IMR-90 (cell line): ENCODE data around the gene RIT1.

ENCODE experiments used
- CEBPB ChIP-seq: IDR thresholded peaks from 2 replicates; pipeline ENCODE4 v1.6.1; 2012; ENCODE audit warnings: low read depth, low read length, improper control_type of control experiment
- FOS ChIP-seq: fragments of 150-350 bp; IDR thresholded peaks from 2 replicates; pipeline ENCODE4 v1.6.1; 2016; ENCODE audit warnings: low read depth, low read length
- MAFK ChIP-seq: IDR thresholded peaks from 2 replicates; pipeline ENCODE4 v1.6.1; 2012; ENCODE audit warnings: low read depth, low read length, improper control_type of control experiment
- MXI1 ChIP-seq: IDR thresholded peaks from 2 replicates; pipeline ENCODE4 v1.6.1; 2012; ENCODE audit warnings: low read depth, mild to moderate bottlenecking, low read length, moderate library complexity, borderline replicate concordance
- NFE2L2 ChIP-seq: fragments of 150-350 bp; IDR thresholded peaks from 2 replicates; pipeline ENCODE4 v1.6.1; 2016; ENCODE audit warnings: low read depth, mild to moderate bottlenecking, low read length
- POLR2A ChIP-seq: IDR thresholded peaks from 2 replicates; pipeline ENCODE4 v1.6.1; 2012; ENCODE audit warnings: mild to moderate bottlenecking, low read depth, low read length
- RAD21 ChIP-seq: IDR thresholded peaks from 2 replicates; pipeline ENCODE4 v1.6.1; 2012; ENCODE audit warnings: low read length, improper control_type of control experiment
- SMC3 ChIP-seq: fragments of 150-350 bp; IDR thresholded peaks from 2 replicates; pipeline ENCODE4 v1.6.1; 2016; ENCODE audit warnings: low read depth, mild to moderate bottlenecking, antibody characterized with exemption, low read length, moderate library complexity
- TF ChIP-seq, protein P1 (sequence below): fragments of 150-350 bp; IDR thresholded peaks from 2 replicates; pipeline ENCODE4 v1.6.1; 2017; ENCODE audit warnings: mild to moderate bottlenecking, antibody characterized with exemption, low read length, low read depth
- TF ChIP-seq, protein P2 (sequence below): fragments of 150-350 bp; IDR thresholded peaks from 2 replicates; pipeline ENCODE4 v1.6.1; 2016; ENCODE audit warnings: low read depth, mild to moderate bottlenecking, low read length, moderate library complexity, borderline replicate concordance
- TF ChIP-seq, protein P3 (sequence below): conservative IDR thresholded peaks from 2 replicates; pipeline ENCODE4 v1.5.1; 2012; ENCODE audit warnings: mild to moderate bottlenecking, low read depth, low read length, improper control_type of control experiment

DNA sequence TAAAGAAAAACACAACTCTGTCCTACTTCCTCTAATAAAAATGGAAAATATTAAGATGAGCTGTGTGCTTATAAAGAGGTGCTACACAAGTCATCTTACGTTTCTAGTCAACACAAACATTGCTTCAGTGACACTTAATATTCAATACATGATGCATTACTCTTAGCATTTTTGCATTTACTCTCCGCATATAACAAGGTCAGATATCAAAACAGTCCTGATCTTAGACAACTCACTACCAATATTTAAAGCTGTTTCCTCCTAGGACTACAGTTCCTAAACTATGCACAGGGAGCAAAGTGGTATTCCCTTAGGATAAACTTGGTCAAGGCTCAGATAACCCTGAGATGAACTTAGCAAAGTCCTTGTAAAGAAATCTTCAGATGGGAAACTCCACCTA lies 12.3 kb downstream of the RIT1 start:
- TF ChIP-seq NFE2L2 = no peak
- TF ChIP-seq POLR2A = no peak
- no peak for TF ChIP-seq RAD21
- TF ChIP-seq, protein P1, sequence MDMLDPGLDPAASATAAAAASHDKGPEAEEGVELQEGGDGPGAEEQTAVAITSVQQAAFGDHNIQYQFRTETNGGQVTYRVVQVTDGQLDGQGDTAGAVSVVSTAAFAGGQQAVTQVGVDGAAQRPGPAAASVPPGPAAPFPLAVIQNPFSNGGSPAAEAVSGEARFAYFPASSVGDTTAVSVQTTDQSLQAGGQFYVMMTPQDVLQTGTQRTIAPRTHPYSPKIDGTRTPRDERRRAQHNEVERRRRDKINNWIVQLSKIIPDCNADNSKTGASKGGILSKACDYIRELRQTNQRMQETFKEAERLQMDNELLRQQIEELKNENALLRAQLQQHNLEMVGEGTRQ = no peak
- TF ChIP-seq, protein P2, sequence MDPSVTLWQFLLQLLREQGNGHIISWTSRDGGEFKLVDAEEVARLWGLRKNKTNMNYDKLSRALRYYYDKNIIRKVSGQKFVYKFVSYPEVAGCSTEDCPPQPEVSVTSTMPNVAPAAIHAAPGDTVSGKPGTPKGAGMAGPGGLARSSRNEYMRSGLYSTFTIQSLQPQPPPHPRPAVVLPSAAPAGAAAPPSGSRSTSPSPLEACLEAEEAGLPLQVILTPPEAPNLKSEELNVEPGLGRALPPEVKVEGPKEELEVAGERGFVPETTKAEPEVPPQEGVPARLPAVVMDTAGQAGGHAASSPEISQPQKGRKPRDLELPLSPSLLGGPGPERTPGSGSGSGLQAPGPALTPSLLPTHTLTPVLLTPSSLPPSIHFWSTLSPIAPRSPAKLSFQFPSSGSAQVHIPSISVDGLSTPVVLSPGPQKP = no peak
- no peak for TF ChIP-seq MAFK
- TF ChIP-seq CEBPB = no peak
- no peak for TF ChIP-seq MXI1
- TF ChIP-seq, protein P3, sequence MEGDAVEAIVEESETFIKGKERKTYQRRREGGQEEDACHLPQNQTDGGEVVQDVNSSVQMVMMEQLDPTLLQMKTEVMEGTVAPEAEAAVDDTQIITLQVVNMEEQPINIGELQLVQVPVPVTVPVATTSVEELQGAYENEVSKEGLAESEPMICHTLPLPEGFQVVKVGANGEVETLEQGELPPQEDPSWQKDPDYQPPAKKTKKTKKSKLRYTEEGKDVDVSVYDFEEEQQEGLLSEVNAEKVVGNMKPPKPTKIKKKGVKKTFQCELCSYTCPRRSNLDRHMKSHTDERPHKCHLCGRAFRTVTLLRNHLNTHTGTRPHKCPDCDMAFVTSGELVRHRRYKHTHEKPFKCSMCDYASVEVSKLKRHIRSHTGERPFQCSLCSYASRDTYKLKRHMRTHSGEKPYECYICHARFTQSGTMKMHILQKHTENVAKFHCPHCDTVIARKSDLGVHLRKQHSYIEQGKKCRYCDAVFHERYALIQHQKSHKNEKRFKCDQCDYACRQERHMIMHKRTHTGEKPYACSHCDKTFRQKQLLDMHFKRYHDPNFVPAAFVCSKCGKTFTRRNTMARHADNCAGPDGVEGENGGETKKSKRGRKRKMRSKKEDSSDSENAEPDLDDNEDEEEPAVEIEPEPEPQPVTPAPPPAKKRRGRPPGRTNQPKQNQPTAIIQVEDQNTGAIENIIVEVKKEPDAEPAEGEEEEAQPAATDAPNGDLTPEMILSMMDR = no peak
- no peak for TF ChIP-seq SMC3
- no peak for TF ChIP-seq FOS
